Osteoblast (primary cell): ENCODE measurements around the gene GBP4. TPM values are rescaled to one million over a fixed set of nuclear protein-coding genes. Genes with fewer than 3 reads are reported as not detected.

Experiments used
- DNase-seq: peaks from one replicate; pipeline ENCODE4 v3.0.0; 2011; ENCODE audit warnings: low spot score, mixed read lengths; ENCODE audit not compliant: insufficient read length; ENCODE audit errors: missing footprints
- H2AFZ ChIP-seq: 2 replicates; pipeline ENCODE4 v1.6.0; 2011; ENCODE audit warnings: mild to moderate bottlenecking, low read length
- H3K27ac ChIP-seq: 2 replicates; pipeline ENCODE4 v1.5.1; 2011; ENCODE audit warnings: mild to moderate bottlenecking, low read depth, low read length, moderate library complexity
- H3K27me3 ChIP-seq: 2 replicates; pipeline ENCODE4 v1.6.0; 2012; ENCODE audit warnings: mild to moderate bottlenecking, control low read depth, inconsistent platforms, low read length, moderate library complexity; ENCODE audit not compliant: insufficient read depth
- H3K36me3 ChIP-seq: 2 replicates; pipeline ENCODE4 v1.5.1; 2011; ENCODE audit warnings: mild to moderate bottlenecking, low read length, control low read depth, moderate library complexity; ENCODE audit not compliant: insufficient read depth
- H3K4me1 ChIP-seq: 2 replicates; pipeline ENCODE4 v1.5.1; 2011; ENCODE audit warnings: mild to moderate bottlenecking, low read length, control low read depth, moderate library complexity; ENCODE audit not compliant: insufficient read depth
- H3K4me2 ChIP-seq: 2 replicates; pipeline ENCODE4 v1.6.0; 2011; ENCODE audit warnings: mild to moderate bottlenecking, low read length; ENCODE audit not compliant: insufficient read depth
- H3K4me3 ChIP-seq: fragments of 200-600 bp; sonication (generic); 3 replicates; pipeline ENCODE4 v1.5.1; 2012; ENCODE audit warnings: mild to moderate bottlenecking, low read length, inconsistent platforms; ENCODE audit not compliant: insufficient read depth
- H3K79me2 ChIP-seq: 2 replicates; pipeline ENCODE4 v1.6.0; 2012; ENCODE audit warnings: mild to moderate bottlenecking, low read length, control low read depth, inconsistent platforms; ENCODE audit not compliant: insufficient read depth
- H3K9me3 ChIP-seq: 2 replicates; pipeline ENCODE4 v1.5.1; 2011; ENCODE audit warnings: low read depth, low read length, control low read depth
- H4K20me1 ChIP-seq: 2 replicates; pipeline ENCODE4 v1.6.0; 2012; ENCODE audit warnings: mild to moderate bottlenecking, low read length, control low read depth; ENCODE audit not compliant: insufficient read depth
- total RNA-seq: library from RNA; depleted of rRNA; stranded (reverse); fragments of >200 nt; gene quantifications from 2 replicates; pipeline ENCODE4 v1.2.3, GENCODE V29; 2012
- TF ChIP-seq, protein P1 (sequence below): IDR thresholded peaks from 2 replicates; pipeline ENCODE4 v1.5.1; 2011; ENCODE audit warnings: mild to moderate bottlenecking, low read depth, low read length, moderate library complexity; ENCODE audit errors: extremely low read depth

Gene GBP4
- total RNA-seq, 1 donor: 0.36 TPM

DNA sequence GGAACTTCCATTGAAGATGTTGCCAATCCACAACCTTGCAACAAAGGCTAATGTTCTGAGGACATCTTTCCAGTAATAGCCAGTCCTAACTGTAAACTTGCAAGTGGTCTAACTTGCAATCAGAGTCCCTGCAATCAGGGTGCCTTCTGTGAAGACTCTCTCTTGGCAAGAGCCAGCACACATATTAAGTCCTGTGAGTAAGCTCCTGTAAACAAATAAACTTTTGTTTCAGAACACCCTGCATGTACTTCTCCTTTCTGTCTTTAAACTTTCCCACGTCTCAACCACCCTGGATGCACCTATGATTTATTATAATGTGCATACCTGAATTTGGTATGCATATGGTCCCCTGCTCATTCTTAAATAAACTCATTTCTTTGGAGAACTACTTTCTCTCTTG lies 32.0 kb downstream of the GBP4 start:
- Histone ChIP-seq H3K4me1 (no peaks in the 10 kb centered on the region), H3K27ac (no peak overlapping the region), H4K20me1 (no peaks in the 10 kb centered on the region), H3K27me3 (no peaks in the 10 kb centered on the region), H3K4me3 (no peak overlapping the region), H3K36me3 (no peaks in the 10 kb centered on the region), H3K79me2 (no peaks in the 10 kb centered on the region), H3K9me3 (no peaks in the 10 kb centered on the region), H3K4me2 (no peak overlapping the region), H2AFZ (no peak overlapping the region)
- TF ChIP-seq, protein P1, sequence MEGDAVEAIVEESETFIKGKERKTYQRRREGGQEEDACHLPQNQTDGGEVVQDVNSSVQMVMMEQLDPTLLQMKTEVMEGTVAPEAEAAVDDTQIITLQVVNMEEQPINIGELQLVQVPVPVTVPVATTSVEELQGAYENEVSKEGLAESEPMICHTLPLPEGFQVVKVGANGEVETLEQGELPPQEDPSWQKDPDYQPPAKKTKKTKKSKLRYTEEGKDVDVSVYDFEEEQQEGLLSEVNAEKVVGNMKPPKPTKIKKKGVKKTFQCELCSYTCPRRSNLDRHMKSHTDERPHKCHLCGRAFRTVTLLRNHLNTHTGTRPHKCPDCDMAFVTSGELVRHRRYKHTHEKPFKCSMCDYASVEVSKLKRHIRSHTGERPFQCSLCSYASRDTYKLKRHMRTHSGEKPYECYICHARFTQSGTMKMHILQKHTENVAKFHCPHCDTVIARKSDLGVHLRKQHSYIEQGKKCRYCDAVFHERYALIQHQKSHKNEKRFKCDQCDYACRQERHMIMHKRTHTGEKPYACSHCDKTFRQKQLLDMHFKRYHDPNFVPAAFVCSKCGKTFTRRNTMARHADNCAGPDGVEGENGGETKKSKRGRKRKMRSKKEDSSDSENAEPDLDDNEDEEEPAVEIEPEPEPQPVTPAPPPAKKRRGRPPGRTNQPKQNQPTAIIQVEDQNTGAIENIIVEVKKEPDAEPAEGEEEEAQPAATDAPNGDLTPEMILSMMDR: no peak
- DNase-seq: no peak

DNA sequence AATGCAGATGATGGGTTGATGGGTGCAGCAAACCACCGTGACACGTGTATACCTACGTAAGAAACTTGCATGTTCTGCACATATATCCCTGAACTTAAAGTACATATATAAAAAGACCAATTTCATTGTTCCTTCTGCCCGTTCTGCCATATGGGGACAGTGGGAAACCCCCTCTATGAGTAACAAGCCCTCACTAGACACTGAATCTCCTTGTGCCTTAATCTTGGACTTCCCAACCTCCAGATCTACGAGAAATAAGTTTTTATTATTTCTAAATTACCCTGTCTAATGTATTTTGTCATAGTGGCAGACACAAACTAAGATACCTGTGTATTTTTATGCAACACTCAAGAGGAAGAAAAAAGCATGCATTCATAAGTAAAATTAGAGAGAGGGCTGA lies 32.9 kb downstream of the GBP4 start:
- Histone ChIP-seq H3K4me3 (no peak overlapping the region), H2AFZ (no peak overlapping the region)
- TF ChIP-seq, protein P1: no peak

DNA sequence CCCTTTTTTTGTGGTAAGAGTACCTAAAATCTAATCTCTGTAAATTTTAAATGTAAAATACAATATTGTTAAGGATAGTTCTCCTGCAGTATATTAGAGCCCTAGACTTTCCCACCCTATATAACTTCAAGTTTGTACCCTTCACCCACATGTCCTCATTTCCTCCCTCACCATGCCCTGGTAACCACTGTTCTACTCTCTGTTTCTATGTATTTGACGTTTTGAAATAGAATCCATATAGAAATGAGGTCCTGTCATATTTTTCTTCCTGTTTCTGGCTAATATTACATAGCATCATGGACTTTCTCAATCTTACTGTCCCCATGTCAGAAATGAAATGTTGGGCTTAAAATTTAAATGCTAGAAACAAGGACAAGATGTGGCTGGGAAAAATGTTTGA lies 47.7 kb downstream of the GBP4 start:
- DNase-seq: no peak
- H3K9me3 ChIP-seq: no peaks in the 10 kb centered on the region
- H3K4me3 ChIP-seq: no peak overlapping the region
- H4K20me1 ChIP-seq: no peaks in the 10 kb centered on the region
- no peak overlapping the region for H3K4me2 ChIP-seq
- no peaks in the 10 kb centered on the region for H3K36me3 ChIP-seq
- no peaks in the 10 kb centered on the region for H3K27me3 ChIP-seq
- no peaks in the 10 kb centered on the region for H3K79me2 ChIP-seq
- TF ChIP-seq, protein P1: no peak
- H2AFZ ChIP-seq: no peak overlapping the region
- H3K27ac ChIP-seq: no peak overlapping the region
- no peaks in the 10 kb centered on the region for H3K4me1 ChIP-seq

More for the DNA sequence above, 32.9 kb downstream of the GBP4 start:
- Histone ChIP-seq H3K4me1 (no peaks in the 10 kb centered on the region), H3K79me2 (no peaks in the 10 kb centered on the region), H3K27ac (no peak overlapping the region), H3K4me2 (no peak overlapping the region), H3K36me3 (no peaks in the 10 kb centered on the region), H3K27me3 (no peaks in the 10 kb centered on the region), H3K9me3 (no peaks in the 10 kb centered on the region), H4K20me1 (no peaks in the 10 kb centered on the region)
- DNase-seq: no peak

DNA sequence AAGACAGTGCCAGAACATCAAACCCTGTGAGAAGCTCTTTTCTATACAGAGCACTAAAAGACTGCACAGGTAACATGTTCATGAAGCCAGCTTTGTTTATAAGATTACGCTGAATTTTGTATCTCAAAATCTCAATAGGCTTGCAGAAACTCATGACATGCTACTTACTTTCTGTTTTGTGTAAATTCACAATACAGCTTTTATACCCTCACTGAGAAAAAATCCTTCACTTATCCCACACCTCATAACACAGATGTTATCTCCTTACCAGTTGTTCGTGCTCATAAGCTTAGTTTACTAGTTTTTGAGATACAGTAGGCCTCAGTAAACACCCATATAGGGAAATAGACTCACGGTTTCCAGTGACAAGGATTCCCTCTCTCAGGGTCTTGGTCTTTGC lies 48.8 kb downstream of the GBP4 start:
- H3K27me3 ChIP-seq: no peaks in the 10 kb centered on the region
- no peaks in the 10 kb centered on the region for H4K20me1 ChIP-seq
- no peaks in the 10 kb centered on the region for H3K4me1 ChIP-seq
- DNase-seq: no peak
- H3K36me3 ChIP-seq: no peaks in the 10 kb centered on the region
- H3K9me3 ChIP-seq: no peaks in the 10 kb centered on the region
- H3K4me2 ChIP-seq: no peak overlapping the region
- TF ChIP-seq, protein P1: no peak
- H3K27ac ChIP-seq: no peak overlapping the region
- no peak overlapping the region for H2AFZ ChIP-seq
- H3K4me3 ChIP-seq: no peak overlapping the region
- H3K79me2 ChIP-seq: no peaks in the 10 kb centered on the region
